NCI-H1048 (cell line): ENCODE data around the gene RPTN.

Experiments used
- DNase-seq: peaks from one replicate; lab custom pipeline; 2025; lab: John Stamatoyannopoulos, UW

RPTN gene

GRCh38 chr1:152159144-152159543 is at the start of gene RPTN:
Gene RPTN, minus strand, starts transcription at chr1:152159228. Its CDS starts 1,339 bp downstream, at chr1:152157889.
- no peak for DNase-seq

- DNase-seq, result no peak
Measured at GRCh38 chr1:152198982-152199381, 40.0 kb upstream of the RPTN start.

GRCh38 chr1:152197361-152197941 is 38.4 kb upstream of the RPTN start:
- no peak for DNase-seq

- DNase-seq, result no peak
Measured at GRCh38 chr1:152191711-152192110, 32.7 kb upstream of the RPTN start.

- DNase-seq, result no peak
Measured at GRCh38 chr1:152191260-152191659, 32.2 kb upstream of the RPTN start.

GRCh38 chr1:152190589-152190988 is 31.6 kb upstream of the RPTN start:
- no peak for DNase-seq

GRCh38 chr1:152189657-152190442 is 30.8 kb upstream of the RPTN start:
- DNase-seq, result peak; percentile 53

- peak; percentile 53 for DNase-seq
Measured at GRCh38 chr1:152188673-152189591, 29.9 kb upstream of the RPTN start.

GRCh38 chr1:152186556-152187285 is 27.7 kb upstream of the RPTN start:
- DNase-seq, result no peak

- DNase-seq, result peak; percentile 9
Measured at GRCh38 chr1:152185544-152186391, 26.7 kb upstream of the RPTN start.

GRCh38 chr1:152182944-152183361 is 23.9 kb upstream of the RPTN start:
- DNase-seq, result no peak

- DNase-seq, result no peak
Measured at GRCh38 chr1:152182431-152182830, 23.4 kb upstream of the RPTN start.

GRCh38 chr1:152179566-152179965 is 20.5 kb upstream of the RPTN start:
- DNase-seq, result no peak

- no peak for DNase-seq
Measured at GRCh38 chr1:152170287-152170905, 11.4 kb upstream of the RPTN start.

GRCh38 chr1:152169366-152170025 is 10.5 kb upstream of the RPTN start:
- no peak for DNase-seq

- DNase-seq, result no peak
Measured at GRCh38 chr1:152168535-152168868, 9.5 kb upstream of the RPTN start.

GRCh38 chr1:152167835-152168534 is 9.0 kb upstream of the RPTN start:
- no peak for DNase-seq

- no peak for DNase-seq
Measured at GRCh38 chr1:152166966-152167365, 7.9 kb upstream of the RPTN start.

GRCh38 chr1:152165286-152166077 is 6.5 kb upstream of the RPTN start:
- DNase-seq, result no peak
